Germinal center (tissue), 1 donor: ENCODE data around the gene PSME1.
A peak's percentile ranks its signal among the peaks of the same experiment; 100 is the strongest.
"Not testable (repeated sequence)": the region's sequence is repeated elsewhere in the genome, so short reads cannot be mapped to it uniquely, and the experiment has no call there.

Experiments
- DNase-seq: peaks from one replicate; pipeline ENCODE4 v3.0.0; 2012; ENCODE audit warnings: mixed read lengths, low spot score

PSME1 gene

DNA sequence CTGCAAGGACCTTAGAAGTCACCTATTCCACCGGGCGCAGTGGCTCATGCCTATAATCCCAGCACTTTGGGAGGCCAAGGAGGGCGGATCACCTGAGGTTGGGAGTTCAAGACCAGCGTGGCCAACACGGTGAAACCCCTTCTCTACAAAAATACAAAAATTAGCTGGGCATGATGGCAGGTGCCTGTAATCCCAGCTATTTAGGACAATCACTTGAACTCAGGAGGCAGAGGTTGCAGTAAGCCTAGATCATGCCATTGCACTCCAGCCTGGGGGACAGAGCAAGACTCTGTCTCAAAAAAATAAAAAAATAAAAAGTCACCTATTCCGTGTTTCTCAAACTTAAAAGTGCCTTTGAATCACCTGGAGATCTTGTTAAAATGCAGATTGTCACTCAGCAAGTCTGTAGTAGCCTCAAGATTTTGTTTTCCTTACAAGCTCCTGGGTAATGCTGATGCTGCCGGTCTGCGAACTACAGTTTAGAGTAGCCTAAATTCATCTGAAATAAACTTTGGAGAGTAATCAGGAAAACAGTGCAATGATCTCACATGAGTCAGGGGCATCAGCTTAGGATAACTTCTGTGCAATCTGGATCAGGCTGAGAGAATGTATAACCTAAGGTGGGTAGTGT is 30.3 kb upstream of the PSME1 start:
- not testable (repeated sequence) for DNase-seq

DNA sequence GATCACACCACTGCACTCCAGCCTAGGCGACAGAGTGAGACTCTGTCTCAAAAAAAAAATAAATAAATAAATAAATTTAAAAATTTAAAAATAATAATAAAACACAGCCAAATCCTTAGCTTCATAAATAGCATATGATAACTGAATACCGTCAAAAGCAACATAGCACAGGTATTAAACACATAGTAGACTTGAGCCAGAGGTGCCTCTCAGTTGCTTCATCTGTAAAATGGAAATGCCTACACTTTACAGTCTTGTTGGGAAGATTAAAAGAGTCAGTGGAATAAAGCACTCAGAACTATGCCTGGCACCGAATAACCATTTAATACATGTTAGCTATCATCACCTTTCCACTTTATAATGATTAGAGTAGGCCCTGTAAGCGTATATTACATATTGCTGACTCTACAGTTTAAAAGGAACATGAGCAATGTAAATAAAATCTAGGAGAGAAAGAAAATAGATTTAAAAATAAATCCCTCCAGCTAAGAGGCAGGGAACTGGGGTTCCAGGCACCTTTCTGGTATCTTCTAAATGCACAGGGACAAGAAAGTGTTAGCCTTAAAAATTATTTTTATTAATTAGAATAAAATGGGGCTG is 29.2 kb upstream of the PSME1 start:
- DNase-seq: no peak

DNA sequence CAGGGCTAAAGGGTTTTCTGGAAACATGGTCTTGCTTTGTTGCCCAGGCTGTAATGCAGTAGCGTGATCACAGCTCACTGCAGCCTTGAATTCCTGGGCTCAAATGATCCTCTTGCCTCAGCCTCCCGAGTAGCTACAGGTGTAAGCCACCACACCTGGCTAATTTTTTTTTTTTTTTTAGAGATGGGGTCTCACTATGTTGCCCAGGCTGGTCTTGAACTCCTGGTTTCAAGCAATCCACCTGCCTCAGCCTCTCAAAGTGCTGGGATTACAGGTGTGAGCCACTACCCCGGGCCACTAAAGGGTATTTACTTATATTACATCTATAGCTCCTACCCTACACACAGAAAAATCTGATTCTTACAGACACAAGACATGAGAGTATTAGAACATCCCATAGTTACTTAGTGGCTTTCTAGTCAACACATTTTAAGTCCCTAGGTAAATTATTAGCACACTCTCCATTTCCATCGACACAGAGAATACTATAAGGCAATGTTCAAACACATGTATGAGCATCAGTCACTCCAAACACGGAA is 27.6 kb upstream of the PSME1 start:
- no peak for DNase-seq

DNA sequence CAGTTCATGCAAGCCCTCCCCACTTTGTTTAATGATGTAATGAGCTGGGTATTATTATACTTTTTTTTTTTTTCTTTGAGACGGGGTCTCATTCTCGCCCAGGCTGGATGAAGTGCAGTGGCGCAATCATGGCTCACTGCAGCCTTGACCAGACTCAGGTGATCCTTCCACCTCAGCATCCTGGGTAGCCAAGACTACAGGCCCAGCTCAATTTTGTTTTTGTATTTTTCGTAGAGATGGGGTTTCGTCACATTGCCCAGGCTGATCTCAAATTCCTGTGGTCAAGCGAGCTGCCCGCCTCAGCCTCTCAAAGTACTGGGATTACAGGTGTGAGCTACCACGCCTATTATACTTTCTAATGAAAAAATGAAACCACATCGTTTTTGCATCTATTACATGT is 25.9 kb upstream of the PSME1 start:
- DNase-seq: no peak

DNA sequence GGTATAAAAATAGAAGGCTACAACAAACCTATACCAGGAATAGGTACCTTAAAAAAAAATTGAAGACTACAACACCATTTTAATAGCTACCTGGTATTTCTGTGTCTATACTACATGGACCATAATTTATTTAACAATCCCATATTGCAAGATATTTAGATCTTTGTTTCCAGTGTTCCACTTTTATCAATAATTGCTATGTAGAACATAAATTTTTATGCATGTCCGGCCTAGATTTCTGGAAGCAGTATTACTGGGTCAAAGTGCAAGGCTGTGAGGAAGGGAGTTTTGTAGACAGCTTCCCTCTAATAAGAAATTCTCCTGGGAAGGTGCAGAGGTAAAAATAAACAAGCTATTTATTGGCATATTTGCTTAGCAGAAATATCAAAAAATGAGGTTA is 25.5 kb upstream of the PSME1 start:
- no peak for DNase-seq

DNA sequence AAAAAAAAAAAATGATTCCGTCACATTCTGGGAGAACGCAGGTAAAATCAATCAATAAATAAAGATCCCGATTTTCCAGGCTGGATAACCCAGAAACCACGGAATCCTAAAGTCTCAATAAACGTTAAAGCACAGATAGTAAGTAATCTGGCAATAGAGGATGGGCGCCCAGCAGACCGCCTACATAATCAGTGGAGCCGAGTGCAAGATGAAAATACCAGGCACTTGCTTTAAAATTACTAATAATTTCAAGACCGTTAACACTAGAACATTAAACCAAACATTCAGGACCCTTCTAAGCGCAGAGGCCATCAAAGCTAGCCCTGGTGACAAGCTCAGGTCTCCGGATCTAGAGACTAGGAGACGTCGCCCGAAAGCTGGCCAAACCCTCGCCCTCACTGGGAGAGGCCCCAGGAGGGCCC is 22.6 kb upstream of the PSME1 start:
- DNase-seq: no peak

DNA sequence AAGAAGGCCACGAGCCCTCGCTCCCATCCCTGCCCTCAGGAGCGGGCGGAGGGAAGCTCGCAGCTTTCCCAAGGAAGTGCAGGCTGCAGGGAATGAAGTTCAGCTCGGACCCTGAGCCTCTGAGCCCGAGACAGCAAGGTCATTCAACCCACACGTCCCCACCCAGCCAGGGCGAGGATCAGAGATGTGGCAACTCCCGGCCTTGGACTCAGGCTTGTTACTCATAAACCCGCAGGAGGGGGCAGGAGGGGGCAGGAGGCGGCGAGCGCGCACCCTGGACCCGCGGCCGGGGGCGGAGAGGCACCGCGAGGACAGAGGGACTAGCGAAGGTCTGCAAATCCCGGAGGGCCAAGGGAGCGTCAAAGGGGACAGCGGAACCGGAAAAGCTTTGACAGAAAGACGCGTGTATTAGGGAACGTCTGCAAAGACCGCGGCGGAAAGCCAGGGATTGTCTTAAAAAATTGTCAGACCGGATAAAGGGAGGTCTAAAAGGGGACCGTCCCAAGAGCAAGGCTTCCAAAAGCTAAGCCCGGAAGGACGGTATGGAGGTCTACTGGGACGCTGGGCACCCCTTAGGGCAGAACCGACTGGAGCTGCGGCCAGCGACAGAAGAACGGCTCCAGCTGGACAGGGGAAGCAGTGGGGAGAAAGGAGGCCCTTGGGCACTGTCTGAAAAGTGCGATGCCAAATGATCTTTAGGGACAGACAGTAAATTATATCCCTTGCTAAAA is 22.0 kb upstream of the PSME1 start:
- DNase-seq: peak; percentile 62

DNA sequence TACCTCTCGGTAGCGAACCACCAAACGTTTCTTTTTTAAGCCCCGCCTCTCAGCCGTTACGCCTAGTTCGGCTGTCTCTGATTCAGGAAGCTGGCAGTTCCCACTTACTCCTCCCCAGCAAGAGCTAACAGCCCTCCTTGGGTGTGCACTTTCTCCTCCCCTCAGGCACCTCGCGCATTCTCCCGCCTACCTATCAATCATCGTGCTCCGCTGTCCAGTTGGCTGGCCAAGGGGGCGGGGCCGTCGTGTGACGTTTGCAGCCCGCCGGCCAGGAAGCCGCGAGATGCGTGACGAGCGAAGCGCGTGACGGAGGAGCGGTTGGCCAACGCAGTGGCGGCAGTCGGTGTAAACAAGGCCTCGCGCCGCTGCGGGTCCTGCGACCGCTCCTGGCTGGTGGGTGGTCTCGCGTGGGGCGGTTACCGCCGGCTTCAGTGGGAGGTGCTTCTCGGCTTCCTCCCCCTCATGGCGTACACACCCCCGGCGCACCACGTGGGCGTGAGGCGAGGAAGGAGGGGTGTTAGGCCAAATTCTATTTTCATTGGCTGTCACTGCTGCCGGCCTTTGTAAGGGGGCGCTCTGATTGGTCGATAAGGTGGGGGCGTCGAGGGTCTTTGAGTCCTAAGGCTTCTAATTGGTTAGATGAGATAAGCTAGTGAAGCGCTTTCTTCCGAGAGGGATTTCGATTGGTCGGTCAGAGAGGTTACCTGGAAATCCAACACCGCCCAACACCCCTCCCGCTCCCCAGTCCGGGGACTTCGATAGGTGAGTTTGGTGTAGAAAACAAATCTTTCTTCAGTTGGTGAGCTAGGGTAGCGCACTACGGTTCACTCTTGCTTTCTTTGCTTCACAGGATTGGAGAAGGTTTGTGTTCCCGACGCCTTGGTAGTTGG is 21.2 kb upstream of the PSME1 start, which contains the start of the genes DCAF11 and NRL:
Gene DCAF11 (plus strand): TSS at position 246 of the 890 bp plus-strand sequence. CDS start 818 bp downstream, outside the sequence.
Gene NRL (minus strand): TSS at position 418 of the 890 bp plus-strand sequence. CDS start 32,101 bp downstream, outside the sequence.
- peak; percentile 98 for DNase-seq

DNA sequence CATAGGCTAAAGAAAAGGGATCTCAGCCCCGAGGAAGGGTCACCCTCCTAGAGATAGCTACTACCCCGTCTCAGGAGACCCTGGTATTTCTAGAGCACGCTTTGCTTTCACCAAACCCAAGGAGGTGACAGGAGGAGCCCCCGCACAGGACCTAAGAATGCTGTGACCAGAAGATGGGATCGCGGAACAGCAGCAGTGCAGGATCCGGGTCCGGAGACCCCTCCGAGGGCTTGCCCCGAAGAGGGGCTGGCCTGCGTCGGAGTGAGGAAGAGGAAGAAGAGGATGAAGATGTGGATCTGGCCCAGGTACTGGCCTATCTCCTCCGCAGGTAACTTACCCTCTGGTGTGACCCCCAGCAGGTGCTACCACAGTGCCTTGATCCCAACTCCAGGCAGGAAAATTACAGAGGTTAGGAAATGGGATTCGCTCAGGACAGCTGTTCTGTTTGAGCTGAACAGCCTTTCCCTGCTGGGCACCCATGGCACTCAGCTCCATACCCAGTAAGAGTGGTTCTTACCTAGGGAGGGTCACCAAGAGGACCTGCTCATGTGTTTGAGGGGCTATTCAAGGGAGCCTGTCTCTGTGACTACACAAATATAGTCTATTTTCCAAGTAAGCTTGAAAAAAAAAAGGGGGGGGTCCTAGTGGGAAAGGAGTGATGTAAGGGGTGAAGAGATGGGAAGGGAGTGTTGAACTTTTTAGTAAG is 20.4 kb upstream of the PSME1 start:
- no peak for DNase-seq

DNA sequence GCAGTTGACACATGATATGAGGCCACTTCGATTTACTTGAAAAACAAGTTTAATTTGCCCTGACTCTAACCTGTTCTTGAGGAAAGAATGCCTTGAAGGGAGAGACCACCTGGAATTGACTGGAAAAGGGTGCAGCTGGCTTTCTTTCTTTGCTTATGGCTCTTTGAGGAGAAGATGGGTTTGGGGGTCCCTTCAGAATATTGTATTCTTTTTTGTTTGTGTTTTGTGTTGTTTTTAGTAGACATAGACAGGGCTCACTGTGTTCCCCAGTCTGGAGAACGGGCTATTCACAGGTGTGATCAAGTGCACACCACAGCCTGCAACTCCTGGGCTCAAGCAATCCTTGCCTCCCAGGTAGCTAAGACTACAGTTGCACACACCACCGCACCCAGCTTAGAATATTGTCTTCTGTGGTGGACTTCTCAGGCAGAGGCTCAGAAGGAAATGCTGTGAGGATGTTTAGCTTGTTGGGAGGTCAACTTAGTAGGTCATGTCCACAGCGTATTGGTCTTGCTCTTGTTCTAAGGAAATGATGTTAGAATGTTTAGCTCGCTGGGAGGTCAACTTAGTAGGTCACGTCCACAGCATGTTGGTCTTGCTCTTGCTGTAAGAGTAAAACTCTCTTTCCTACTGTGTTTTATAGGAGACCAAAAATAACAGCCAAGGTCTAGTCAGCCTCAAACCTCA is 19.7 kb upstream of the PSME1 start:
- no peak for DNase-seq

DNA sequence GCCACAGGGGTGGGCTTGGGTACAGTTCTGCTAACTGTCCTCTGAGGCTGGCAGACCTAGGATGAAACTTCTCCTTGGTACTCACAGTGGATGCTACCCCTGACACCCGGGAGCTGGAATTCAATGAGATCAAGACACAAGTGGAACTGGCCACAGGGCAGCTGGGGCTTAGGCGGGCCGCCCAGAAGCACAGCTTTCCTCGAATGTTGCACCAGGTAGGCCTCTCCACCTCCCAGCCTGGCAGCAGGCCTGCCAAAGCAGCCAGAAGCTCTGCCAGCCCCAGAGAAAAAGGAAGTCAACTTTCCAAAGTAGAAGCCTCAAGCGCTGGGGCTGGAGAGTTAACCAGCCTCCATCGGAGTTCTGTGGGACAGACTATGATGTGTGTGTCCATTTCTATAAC is 18.8 kb upstream of the PSME1 start:
- no peak for DNase-seq

DNA sequence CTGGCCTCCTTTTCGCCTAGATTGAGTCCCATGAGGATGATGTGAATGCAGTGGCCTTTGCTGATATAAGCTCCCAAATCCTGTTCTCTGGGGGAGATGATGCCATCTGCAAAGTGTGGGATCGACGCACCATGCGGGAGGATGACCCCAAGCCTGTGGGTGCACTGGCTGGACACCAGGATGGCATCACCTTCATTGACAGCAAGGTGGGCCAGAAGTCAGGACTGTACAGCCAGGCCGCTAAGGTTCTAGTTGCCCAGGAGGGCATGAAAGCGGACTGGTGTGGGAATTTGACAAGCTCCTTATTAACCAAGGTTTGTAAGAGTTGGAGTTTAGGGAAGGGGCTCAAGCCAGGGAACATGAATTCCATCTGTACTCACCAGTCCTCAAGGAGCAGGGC is 16.3 kb upstream of the PSME1 start:
- DNase-seq: no peak

DNA sequence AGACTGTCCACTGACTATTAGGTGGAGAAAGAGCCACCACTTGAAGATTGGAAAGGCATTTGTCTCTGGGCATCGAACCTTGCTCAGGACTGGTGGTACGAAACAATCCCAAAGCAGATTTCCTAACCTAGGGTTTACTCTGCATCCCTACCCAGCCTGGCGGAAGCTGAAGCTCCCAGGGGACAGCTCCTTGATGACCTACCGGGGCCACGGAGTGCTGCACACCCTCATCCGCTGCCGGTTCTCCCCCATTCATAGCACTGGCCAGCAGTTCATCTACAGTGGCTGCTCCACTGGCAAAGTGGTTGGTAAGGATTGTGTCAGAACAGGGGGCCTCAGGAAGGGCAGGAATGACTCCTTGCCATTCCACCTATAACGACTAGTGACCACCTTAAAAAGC is 14.8 kb upstream of the PSME1 start:
- DNase-seq: no peak

DNA sequence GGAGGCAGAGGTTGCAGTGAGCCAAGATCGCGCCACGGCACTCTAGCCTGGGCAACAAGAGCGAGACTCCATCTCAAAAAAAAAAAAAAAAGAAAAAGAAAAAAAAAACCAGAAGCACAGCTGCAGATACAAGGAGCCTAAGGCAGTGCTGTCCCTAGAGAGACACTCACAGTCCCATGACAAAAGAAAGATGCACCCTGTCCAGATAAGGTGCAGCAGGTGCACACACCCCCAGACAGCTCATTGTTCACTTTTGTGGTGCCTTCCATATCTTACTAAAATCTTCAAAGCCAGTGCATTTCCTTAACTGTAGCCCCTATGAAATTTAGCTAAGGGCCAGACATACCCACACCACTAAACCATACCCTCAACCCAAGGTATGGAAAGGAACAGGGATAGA is 13.6 kb upstream of the PSME1 start:
- no peak for DNase-seq

DNA sequence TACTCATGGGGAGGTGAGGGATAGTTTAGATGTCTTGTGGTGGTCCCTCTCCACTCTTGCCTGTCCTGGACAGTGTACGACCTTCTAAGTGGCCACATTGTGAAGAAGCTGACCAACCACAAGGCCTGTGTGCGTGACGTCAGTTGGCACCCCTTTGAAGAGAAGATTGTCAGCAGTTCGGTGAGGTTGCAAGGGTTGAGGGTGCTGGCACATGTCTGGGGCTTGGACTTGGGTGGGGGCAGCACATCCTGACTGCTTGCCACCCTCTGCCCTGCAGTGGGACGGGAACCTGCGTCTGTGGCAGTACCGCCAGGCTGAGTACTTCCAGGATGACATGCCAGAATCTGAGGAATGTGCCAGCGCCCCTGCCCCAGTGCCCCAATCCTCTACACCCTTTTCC is 13.1 kb upstream of the PSME1 start:
- no peak for DNase-seq

DNA sequence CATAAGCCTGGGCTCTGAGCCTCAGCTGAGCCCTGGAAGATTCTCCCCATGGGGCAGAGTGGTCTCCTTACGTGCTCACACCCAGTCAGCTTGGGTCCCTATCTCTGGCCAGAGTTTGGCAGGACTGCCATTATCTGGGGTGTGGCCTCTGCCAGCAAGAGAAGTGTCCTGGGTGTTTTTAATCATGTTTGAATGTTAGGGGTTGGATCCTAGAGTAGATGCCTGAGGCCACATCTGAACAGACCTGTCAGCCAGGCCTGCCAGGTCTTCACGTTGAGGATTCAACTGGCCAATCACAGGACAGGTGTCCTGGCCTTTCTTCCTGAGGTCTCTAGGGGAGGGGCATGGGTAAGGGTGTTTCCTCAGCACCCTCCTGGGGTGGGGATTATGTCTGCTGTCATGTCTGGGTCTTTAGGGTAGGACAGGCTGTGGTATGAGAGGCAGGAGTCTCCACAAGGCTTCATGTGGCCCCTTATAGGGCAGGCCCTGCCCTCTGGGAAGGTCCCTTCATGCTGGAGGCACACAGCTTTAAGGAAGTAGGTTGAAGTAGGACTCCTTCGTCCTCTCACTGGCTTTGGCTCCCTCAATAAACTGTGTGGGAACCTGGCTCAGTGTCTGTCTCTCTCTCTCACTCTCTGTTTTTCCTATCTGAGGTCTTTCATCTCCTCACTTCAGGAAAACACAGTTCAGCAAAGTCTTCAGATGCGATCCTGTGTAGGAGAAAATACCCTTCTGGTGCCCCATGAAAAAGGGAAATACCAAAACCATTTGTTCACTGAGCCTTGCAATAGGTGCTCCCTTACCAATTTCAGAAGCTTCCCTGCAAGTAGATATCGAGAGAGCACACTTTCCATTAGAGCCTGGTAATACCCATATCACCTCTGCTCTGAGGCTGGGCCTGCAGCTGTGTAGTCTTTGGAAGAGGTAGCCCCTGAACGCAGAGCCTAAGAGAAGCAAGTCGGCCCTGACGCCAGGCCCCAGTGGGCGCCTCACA is 12.3 kb upstream of the PSME1 start:
- DNase-seq: no peak

DNA sequence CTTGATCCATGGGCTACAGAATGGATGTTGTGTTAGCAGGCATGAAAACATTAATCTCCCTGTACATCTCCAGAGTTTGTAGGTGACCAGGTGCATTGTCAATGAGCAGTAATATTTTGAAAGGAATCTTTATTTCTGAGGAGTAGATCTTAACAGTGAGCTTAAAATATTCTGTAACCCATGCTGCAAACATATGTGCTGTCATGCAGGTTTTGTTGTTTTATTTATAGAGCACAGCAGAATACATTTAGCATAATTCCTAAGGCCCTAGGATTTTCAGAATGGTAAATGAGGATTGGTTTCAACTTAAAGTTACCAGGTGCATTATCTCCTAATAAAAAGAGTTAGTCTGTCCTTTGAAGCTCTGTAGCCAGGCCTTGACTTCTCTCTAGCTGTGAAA is 9.1 kb upstream of the PSME1 start:
- DNase-seq: no peak

DNA sequence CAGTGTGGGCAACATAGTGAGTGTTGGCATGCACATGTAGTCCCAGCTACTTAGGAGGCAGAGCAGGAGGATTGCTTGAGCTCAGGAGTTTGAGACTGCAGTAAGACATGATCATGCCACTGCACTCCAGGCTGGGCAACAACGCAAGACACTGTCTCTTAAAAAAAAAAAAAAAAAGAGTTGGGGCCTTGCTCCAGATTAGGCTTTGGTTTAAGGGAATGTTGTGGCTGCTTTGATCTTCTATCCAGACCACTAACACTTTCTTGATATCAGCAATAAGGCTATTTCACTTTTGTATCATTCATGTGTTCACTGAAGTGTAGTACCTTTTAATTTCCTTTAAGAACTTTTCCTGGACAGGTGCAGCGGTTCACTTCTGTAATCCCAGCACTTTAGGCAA is 8.3 kb upstream of the PSME1 start:
- no peak for DNase-seq

DNA sequence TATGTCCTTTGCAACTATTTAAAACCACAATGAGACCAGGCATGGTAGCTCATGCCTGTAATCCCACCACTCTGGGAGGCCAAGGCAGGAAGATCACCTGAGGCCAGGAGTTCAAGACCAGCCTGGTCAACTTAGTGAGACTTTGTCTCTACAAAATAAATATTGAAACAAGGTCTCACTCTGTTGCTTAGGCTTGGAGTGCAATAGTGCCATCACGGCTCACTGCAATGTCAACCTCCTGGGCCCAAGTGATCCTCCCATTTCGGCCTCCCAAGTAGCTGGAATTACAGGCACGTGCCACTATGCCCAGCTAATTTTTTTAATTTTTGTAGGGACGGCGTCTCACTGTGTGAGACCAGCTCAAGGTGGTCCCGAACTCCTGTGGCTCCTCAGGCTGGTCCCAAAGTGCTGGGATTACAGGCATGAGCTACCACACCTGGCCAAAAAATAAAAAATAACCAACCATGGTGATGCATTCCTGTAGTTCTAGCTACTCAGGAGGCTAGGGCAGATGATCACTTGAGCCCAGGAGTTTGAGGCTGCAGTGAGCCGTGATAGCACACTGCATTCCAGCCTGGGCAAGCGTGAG is 6.5 kb upstream of the PSME1 start:
- no peak for DNase-seq
